UCSD-AML1 (cell line): ENCODE data around the gene APBB2.

Source experiments
- DNase-seq: peaks from one replicate; lab custom pipeline; 2025; ENCODE audit not compliant: unreplicated experiment; lab: John Stamatoyannopoulos, UW

APBB2 gene

GRCh38 chr4:40789771-40790170 lies 424.6 kb downstream of the APBB2 start:
- DNase-seq: no peak

GRCh38 chr4:40789031-40789430 lies 425.3 kb downstream of the APBB2 start:
- DNase-seq: no peak

GRCh38 chr4:40788331-40788730 lies 426.0 kb downstream of the APBB2 start:
- DNase-seq: no peak

- no peak for DNase-seq
These were observed 428.6 kb downstream of the APBB2 start for GRCh38 chr4:40785727-40786126.

GRCh38 chr4:40782876-40783275 lies 431.5 kb downstream of the APBB2 start:
- no peak for DNase-seq

- DNase-seq: no peak
These were observed 436.3 kb downstream of the APBB2 start for GRCh38 chr4:40778090-40778489.

- no peak for DNase-seq
These were observed 445.1 kb downstream of the APBB2 start for GRCh38 chr4:40769266-40769665.

- DNase-seq: peak; percentile 17
These were observed 451.1 kb downstream of the APBB2 start for GRCh38 chr4:40763228-40763716.
